ENCODE data around the gene DAB2IP.
"Not testable (repeated sequence)": the region's sequence is repeated elsewhere in the genome, so short reads cannot be mapped to it uniquely, and the experiment has no call there.

Gene DAB2IP

DNA sequence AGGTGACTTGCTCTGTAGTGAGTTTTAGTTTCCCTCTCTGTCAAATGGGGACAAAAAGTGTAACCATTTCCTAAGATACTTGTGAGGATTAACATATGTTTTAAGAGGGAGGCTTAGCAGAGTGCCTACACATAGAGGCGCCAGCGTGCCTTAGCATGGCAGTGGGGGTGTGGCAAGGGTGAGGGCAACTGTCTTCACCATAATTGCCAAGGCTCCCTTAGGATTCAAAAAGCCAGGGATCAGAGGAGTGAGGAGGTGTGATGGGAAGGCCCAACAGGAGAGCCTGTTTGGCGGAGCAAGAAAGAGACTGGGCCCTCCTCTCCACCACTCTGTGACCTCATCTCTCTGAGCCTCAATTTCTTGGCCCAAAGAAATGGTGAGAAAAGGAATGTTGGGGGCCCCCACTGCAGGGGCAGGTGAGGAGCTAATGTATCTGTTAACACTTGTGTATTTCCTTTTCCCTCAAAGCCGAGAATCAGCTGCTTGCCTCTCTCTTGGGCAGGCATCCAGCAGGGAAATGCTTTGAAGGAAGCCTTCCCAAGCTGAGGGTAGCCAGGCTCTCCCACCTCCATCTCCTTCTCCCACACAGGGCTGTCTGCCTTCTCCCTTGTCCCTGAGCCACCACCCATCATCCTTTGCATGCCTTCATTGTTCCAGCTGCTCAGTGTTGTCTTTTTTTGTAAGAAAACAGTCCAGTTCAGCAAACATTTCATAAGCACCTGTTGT lies 76.0 kb downstream of the DAB2IP start:
- no peak for DNase-seq (ENCODE audit: low spot score)

DNA sequence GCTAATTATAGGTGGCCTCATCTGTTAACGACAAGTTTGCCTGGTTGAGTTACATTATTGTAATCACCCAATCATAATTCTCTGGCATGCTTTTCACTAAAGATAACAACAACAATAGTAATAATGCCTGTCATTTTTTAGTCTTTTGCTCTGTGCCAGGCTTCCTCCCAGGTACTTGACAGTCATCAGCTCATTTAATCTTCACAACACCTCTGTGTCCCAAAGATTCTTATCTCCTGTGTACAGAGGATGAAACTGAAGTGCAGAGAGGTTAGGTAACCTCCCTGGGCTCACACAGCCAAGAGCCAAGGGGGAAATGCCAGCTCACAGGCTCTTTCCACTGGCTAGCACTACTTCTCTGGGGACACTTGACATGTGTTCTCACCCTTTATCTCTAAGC lies 77.5 kb downstream of the DAB2IP start:
- DNase-seq (ENCODE audit: low spot score), result no peak

DNA sequence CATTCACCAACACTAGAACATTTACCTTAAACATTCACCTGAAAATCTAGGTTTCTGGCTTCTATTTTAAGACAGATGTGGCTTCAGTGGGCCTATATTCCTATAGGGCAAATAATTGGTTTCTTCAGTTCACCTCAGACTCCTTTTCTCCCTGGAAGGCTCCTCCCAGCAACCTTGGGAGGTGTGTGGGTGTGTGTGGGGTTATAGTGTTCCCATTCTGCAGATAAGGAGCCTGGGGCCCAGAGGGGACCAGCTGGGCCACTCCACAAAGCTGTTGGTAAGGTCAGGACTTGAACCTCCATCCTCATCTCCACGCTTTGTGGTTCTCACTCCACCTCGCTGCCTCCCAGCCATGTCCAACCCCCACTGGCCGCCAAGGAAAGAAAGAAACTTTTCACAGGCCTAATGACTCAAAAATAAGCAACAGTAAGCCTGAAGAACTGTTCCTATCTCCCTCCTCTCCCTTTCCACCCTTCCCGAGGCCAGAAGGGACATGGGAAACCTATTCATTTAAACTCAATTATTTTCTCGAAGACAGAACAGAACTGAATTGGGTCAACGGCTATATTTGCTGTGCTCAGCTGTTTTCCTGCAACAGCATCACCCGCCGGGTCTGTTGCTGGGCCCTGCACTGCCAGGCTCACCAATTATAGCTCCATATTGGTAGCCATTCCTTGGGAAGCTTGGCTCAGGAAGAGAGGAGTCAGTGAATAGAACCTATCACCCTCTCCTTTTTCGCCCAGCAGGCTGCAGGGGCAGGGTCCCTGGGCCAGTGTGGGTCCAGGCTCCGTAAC lies 78.5 kb downstream of the DAB2IP start:
- no peak for DNase-seq (ENCODE audit: low spot score)

DNA sequence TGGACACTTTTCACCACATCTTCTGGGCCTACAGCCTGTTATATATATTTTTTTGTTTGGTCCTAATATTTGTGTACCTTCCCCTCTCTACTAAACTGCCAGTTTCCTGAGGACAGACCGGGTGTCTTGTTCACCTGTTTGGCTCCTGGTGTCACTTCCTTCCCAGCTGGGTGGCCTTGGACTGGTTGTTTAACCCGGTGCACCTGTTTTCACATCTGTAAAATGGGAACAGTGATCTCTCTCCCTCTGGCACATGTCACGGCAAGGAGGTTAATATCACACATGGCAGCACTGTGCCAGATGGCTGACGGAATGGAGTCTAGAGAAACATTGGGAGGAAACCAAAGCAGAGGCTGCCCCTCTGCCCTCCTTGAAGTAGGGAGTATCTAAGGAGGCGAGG lies 79.7 kb downstream of the DAB2IP start:
- DNase-seq (ENCODE audit: low spot score), result no peak

DNA sequence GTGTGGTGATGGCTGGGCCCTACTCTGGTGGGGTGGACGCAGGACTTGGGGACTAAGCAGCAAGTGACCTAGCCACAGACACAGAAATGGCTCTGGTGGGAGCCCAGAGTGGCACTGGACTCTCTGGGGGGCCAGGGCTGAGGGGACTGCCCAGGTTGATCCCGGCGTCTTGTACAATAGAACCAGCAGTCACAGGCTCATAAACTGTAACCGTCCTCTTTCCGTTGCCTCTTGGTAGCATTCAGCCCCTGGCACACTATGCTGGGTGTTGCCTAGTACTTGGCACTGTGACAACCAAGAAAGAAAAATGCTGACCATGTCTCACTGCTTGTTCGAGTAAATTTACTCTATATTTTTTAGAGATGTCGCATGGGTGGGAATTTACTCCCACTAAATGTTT lies 80.5 kb downstream of the DAB2IP start:
- no peak for DNase-seq (ENCODE audit: low spot score)

DNA sequence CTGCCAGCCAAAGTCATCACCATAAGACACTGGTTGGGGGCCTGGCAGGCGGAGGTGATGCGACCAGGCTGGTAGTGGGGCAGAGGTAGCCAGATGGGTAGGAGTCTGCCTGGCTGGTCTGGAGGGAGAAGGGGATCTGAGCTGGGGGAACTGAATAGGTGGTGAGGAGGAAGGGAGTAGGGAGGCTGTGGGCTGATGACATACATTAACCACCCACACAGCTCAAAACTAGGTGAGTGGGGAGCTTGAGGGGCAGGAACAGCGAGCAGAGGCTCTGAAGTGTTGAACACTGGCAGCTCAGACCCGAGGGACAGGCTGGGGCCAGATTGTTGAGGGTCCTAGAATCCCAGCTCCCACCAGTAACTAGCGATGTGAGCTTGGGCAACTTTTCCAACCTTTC lies 81.0 kb downstream of the DAB2IP start:
- no peak for DNase-seq (ENCODE audit: low spot score)

DNA sequence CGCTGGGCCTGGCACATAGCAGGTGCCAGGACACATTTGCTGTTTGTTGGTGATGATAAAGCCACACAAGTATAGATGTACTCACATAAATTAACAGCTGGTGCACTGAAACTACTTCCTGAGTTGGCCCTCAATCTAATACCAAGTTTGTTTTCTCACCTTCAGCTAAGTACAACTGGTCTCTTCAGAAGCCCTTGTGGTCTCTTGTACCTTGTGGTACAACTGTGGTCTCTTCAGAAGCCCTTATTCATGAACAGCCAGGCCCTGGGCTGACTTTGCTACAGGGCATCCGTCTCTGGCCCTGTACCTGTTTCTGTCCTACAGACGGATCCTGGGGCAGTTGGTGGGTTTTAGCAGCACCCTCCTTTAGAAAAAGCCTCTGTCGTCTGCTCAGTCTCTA lies 81.5 kb downstream of the DAB2IP start:
- DNase-seq (ENCODE audit: low spot score), result no peak

DNA sequence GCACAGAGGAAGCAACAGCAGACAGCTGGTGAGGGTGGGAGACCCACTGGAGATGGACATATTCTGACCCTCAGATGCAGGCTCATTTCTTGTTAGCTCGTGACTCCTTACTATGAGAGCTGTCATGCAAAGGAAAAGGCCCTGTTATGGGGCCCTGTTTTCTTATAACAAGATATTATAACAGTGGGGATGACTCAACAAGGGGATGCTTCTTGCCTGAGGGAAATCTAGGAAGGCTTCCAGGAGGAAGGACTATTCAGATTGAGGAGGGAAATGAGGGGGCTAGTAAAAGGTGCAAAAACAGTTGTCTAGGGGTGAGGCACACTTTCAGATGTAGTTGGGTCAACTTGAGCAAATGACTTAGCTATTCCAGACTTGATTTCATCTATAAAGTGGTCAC lies 83.0 kb downstream of the DAB2IP start:
- no peak for DNase-seq (ENCODE audit: low spot score)

DNA sequence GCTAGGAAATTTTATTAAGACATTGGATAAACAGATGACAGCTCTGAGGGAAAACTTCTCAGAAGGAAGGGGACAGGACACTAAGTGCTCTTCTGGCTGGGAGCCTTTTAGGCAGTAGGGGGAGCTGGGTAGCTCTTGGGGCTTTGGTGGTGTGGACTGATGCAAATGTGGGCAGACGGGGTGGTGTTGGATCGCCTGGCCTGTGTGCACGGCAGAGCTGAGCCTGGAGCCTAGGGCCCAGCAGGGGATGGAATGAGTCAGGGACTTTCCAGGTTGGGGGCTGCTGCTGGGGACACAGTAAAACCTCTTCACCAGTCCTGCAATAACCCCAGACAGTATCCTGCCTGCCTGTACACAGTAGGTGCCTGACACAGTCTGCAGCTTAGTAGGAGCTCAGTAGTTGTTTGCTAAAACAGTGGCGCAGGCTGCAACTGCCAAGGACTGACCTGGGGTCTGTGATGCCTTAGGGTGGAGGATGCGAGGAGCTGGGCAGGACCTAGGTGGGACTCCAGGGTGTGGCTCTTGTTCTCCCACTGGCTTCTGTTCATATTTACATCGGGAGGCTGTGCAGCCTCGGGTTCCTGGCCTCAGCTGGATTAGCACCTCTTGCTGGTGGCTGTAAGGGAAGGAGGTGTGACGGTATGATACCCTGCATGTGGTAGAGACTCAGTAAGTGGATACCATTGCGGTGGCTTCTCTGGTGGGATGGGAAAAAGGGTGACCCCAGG lies 83.8 kb downstream of the DAB2IP start:
- no peak for DNase-seq (ENCODE audit: low spot score)

DNA sequence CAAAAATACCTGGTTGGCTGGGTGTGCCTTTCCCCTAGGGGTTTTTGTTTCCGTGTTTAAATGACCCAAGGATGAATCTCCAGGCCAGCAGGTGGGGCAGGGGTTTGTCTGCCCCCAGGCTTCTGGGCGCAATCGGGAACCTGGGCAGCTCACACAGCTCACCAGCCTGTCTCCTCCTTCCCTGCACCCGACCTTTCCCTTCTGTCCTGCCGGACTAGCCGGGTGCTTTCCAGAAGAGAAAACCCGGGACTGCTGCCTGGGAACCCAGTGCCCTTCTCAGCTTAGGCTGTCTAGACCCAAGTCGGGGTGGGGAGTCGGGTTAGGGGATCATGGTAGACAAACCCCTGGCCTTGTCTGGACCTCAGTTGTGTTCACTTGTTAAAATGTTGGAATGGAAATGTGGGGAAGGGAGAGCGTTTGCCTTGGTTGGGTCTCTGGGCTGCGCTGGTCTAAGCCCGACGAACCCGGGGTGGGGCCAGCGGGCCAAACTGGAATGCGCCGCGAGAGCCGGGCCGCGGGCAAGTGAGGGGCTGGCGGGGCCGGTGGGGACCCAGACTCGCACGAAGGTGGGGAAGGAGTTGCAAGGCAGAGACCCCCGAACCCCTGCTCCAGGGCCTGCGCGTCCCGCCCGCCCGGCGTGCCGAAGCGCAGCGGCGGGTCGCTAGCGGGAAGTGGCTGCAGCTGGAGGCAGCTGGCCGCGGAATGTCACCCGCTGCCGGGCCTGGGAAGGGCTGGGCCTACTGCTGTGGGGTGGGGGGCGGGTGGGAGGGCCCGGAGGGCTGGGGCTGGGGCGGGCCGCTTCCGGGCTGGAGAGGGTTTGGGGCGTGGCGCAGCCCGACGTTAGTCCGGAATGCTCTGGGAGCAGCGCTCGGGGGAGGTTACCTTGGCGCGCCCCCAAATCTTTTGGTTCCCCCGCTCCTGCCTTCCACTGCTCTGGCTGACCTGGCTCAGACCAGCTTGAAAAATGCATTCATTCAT lies 84.6 kb downstream of the DAB2IP start:
- no peak for DNase-seq (ENCODE audit: low spot score)

DNA sequence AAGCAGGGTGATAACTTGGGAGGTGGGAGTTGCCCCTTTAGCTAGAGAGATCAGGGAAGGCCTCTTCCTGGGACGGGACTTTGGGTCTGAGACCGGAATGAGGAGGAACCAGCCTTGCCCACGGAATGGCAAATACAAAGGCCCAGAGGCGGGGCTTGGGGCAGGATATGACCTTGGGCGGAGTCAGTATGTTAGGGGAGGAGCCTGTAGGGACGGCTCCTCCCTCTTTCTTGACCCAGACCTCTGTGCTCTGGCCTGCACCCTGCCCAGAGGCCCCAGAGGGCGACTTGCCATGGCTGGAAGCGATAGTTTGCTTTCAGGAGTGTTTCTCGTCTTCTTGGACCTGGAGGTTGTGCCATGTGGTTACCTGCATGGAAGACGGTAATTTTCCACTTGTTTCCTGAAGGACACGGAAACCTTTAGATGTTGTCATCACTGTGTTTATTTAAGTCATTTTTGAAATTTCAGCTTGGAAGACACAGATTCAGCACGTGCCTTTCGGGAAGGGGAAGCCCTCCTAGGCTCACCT lies 85.6 kb downstream of the DAB2IP start:
- no peak for DNase-seq (ENCODE audit: low spot score)

DNA sequence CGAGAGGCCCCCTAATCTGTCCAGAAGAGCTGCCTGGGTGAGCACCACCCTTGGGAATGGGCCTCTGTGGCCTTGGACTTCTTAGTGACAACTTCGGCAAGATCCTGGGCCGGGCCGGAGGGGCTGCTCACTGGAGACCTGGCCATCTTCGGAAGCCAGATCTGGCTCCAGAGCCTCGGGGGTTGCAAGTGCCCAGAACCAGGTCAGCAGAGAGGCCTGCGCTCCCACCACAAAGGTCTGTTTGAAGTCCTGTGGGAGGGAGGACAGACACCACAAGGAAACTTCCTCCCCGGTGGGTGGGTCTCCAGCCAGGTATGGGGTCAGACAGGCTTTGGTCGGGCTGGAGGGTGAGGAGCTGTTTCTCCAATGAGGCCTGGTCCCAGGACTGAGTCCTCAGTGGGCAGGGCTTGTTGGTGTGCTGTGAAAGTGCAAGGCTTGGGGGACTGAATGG lies 86.1 kb downstream of the DAB2IP start:
- no peak for DNase-seq (ENCODE audit: low spot score)

DNA sequence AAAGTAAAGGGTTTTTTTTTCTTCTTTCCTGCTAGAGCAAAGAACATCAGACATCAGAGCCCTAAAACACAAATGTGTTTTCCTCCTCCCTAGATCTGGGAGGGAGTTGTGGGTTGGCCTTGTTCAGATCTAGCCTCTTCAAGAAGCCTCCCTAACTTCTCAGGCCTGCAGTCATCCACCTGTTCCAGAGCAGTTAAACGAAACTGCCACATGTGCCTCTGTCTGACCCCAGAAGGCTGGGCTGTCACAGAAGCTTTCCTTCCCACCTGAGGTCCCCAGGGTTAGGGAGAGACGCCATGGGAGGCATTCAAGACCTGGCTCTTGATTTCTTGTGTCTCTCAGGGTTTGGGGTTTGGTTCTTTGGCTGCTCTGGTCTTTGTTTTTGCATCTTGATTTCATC lies 87.0 kb downstream of the DAB2IP start:
- DNase-seq (ENCODE audit: low spot score), result no peak

DNA sequence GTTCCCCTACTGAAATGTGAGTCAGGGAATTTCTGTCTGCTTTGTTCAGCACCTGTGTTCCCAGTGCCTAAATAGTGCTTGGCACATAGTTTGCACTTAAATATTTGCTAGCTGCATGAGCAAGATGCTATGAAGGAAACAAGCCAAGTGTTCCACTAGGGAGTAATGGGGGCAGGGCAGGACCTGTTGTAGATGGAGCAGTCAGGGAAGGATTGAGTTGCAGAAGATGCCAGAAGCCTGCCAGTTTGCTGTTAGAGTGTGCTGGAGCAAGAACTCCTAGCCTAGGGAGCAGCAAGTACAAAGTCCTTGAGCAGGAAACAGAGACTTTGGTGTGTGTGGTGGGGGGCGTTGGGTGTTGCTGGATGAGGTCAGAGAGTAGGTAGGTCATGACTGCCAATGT lies 87.5 kb downstream of the DAB2IP start:
- DNase-seq (ENCODE audit: low spot score), result no peak

DNA sequence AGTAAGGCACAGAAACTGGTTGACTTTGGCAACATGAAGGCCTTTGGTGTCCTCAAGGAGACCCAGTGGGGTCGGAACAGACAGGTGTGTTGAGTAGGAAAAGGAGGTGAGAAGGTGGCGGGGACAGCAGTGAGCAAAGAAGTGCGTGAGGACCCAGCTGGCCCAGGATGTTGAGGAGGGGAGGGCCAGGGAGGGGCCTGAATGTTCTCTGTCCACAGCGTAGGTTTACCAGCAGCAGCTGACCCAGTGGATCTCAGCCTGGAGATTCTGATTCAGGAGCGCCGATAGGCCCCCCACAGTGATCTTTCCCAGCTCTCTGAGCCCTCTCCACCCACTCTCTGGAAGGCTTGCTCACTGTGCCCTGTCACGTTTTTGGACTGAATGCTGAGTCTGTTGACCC lies 88.5 kb downstream of the DAB2IP start:
- no peak for DNase-seq (ENCODE audit: low spot score)

DNA sequence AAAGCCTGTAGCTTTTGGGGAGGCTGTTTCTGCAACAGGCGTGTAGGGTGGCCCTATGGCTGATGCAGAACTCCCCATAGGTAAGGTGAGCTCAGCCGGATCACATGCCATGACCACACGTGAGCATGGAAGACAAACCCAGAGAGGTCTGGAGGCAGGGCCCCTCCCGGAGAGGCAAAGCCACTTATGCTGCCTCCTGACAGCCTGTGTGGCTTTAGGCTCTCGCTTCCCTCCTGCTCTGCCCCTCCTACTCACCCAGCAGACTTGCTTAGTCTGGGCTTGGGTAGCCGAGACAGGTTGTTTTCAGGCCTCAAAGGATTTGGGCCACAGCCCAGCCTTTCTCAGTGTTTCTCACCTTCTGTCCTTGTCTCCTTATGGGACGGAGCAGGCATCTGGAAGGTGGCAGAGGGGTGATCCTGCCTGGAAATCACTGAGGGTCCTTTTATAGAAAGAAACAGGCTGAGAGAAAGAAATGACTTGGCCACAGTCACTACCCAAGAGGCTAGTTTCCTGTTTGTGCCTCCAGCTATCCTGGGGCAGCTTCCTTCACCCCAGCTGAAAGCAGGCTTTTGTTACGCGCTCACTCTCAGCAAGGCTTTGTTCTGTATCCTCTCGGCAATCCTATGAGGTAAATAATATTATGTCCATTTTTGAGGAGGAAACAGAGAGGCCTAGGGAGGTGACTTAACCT lies 89.9 kb downstream of the DAB2IP start:
- DNase-seq (ENCODE audit: low spot score), result no peak

DNA sequence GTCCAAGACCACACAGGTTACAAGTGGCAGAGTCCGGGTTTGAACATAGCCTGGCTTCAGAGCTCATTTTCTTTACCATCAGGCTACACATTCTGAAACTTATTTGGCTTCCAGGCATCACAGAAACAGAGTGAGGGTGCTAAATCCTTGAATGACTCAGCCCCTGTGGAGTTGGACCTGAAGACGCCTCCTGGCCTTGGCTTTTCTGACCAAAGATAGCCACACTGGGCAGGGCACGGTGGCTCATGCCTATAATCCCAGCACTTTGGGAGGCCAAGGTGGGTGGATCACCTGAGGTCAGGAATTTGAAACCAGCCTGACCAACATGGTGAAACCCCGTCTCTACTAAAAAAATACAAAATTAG lies 90.5 kb downstream of the DAB2IP start:
- not testable (repeated sequence) for DNase-seq (ENCODE audit: low spot score)

DNA sequence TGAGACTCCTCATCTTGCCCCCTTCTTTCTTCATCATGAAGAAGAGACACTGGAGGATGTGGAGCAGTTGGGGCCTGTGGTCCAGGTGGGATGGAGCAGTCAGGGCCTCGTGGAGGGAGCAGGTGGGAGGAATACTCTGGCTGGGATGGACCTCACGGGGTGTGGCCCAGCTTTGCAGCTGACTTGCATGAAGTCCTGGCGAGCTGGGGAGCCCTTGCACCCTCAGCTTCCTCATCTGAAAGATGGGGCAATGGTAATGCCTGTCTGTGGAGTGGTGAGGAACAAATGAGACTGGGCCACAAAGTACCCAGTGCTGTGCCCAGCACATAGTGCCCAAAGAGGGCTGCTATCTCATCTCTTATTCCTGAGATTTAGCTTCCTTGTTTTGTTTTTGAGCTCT lies 91.5 kb downstream of the DAB2IP start:
- no peak for DNase-seq (ENCODE audit: low spot score)

DNA sequence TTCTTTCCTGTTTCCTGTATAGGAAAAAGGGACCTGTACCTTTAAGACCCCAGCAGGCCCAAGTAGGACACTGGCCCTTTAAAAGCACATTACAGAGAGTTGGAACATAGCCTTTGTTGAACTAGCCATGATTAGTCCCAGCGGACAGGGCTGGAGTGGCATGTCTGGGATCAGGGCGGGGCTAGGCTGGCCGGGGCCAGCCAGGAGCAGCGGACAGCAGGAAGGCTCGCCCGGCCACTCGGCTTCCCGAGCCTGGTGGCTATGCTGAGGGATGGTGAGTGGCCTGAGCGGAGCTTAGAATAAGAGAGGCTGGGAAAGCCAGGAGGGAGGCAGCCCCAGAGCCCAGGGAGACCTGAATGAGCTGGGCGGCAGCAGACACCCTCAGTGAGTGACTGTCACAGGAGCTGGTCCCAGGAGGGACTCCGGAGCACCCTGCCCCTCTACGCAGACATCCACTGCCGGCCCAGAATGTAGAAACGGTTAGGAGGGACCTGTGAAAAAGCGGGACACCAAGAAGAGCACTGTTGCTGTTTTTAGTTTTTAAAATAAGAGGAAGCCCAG lies 92.1 kb downstream of the DAB2IP start:
- peak; percentile 83 for DNase-seq (ENCODE audit: low spot score)

DNA sequence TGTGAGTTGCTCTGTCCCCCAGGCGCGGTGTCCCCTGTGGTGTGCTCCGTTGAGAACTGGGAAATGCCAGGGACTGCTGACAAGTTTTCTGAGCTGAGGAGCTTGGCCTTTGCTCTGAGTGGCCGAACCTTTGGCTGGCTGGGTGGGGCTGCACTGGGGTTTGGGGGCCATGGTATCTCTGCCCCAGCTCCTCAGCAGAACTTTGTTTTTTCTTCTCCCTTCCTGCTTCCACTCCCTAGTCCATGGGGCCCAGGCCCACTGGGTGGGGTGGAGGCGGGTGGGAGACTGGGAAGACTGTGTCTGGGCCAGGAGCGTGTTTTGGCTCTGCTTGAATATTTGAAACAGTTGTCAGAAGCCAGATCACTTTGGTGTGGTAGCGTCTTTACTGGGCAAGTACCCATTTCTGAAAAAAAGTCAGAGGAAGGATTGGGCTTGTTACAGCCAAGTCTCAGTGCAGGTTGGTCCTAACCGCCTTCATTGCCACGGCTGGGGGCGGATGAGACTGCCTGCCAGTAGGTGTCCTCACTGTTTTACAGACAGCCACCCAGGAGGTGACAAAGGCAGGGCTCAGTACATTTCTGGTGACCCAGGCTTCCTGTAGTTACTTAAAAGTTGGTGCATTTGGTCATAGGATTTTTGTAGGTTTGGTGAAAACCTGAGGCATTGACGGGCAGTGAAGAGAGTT lies 92.7 kb downstream of the DAB2IP start:
- peak; percentile 81 for DNase-seq (ENCODE audit: low spot score)
